Endothelial cell of umbilical vein (primary cell): ENCODE measurements around the gene OTOGL.

ENCODE experiments used
- CTCF ChIP-seq, 2 donors: IDR thresholded peaks; 1 replicate in 1 of 2; 2 replicates in 1 of 2; pipeline ENCODE4 v1.5.1; 2011; ENCODE audit warnings: low read length in 2 of 2, mild to moderate bottlenecking in 2 of 2, moderate library complexity in 2 of 2, control low read depth in 1 of 2, inconsistent platforms in 1 of 2, low read depth in 1 of 2; ENCODE audit not compliant: insufficient read depth in 1 of 2; ENCODE audit errors: extremely low read depth in 1 of 2
- EZH2 ChIP-seq: IDR thresholded peaks from 2 replicates; pipeline ENCODE4 v1.6.1; 2012; ENCODE audit warnings: borderline replicate concordance, low read depth, mild to moderate bottlenecking, moderate library complexity, low read length, inconsistent platforms; ENCODE audit not compliant: severe bottlenecking
- GATA2 ChIP-seq: IDR thresholded peaks from 2 replicates; pipeline ENCODE4 v1.7.0; 2011; ENCODE audit warnings: low read depth, mild to moderate bottlenecking, moderate library complexity, mixed read lengths, low read length; ENCODE audit not compliant: insufficient read length, insufficient read depth
- MAX ChIP-seq: IDR thresholded peaks from 2 replicates; pipeline ENCODE4 v1.6.1; 2011; ENCODE audit not compliant: insufficient read depth, insufficient read length
- MYC ChIP-seq: IDR thresholded peaks from one replicate; pipeline ENCODE4 v1.6.1; 2011; ENCODE audit warnings: mild to moderate bottlenecking, low read depth, low read length
- POLR2A ChIP-seq: IDR thresholded peaks from 2 replicates; pipeline ENCODE4 v1.6.1; 2012; ENCODE audit warnings: low read depth, mild to moderate bottlenecking, control low read depth, low read length
- POLR2AphosphoS5 ChIP-seq: IDR thresholded peaks from 2 replicates; pipeline ENCODE4 v1.6.1; 2012; ENCODE audit warnings: low read depth, mild to moderate bottlenecking, control low read depth, low read length, moderate library complexity; ENCODE audit not compliant: insufficient read depth

- no peak for TF ChIP-seq EZH2
- no peak for TF ChIP-seq CTCF (IDR thresholded peaks at IDR 0.05; ENCODE audit: extremely low read depth in 1 of 2, insufficient read depth in 1 of 2, low read depth in 1 of 2, low read length in 2 of 2)
- TF ChIP-seq POLR2AphosphoS5 = no peak
- no peak for TF ChIP-seq MYC
- TF ChIP-seq POLR2A = no peak
- no peak for TF ChIP-seq GATA2
- no peak for TF ChIP-seq MAX
These were observed 191.9 kb downstream of the OTOGL start for GRCh38 chr12:80291108-80291754.
